WTC11 (cell line): ENCODE results near the gene TXNL4A. TPM values are rescaled to one million over a fixed set of nuclear protein-coding genes. Genes with fewer than 3 reads are reported as not detected.

Experiments used
- AFF4 ChIP-seq: sonication (generic); formaldehyde crosslinking; IDR thresholded peaks from 2 replicates; pipeline ENCODE4 v1.8.1; 2023; ENCODE audit warnings: mild to moderate bottlenecking, missing genetic modification reagents, borderline replicate concordance
- ARID4B ChIP-seq: sonication (generic); formaldehyde crosslinking; IDR thresholded peaks from 2 replicates; pipeline ENCODE4 v1.8.0; 2023; ENCODE audit warnings: missing genetic modification reagents, mild to moderate bottlenecking, borderline replicate concordance
- CREB1 ChIP-seq: sonication (generic); formaldehyde crosslinking; IDR thresholded peaks from 2 replicates; pipeline ENCODE4 v1.8.0; 2023; ENCODE audit warnings: mild to moderate bottlenecking, missing genetic modification reagents
- HMGXB4 ChIP-seq: sonication (generic); formaldehyde crosslinking; IDR thresholded peaks from 2 replicates; pipeline ENCODE4 v1.8.1; 2023; ENCODE audit warnings: mild to moderate bottlenecking, moderate library complexity, missing genetic modification reagents
- KAT7 ChIP-seq: sonication (generic); formaldehyde crosslinking; IDR thresholded peaks from 2 replicates; pipeline ENCODE4 v1.8.1; 2023; ENCODE audit warnings: missing genetic modification reagents, mild to moderate bottlenecking, borderline replicate concordance
- NFATC4 ChIP-seq: fragments of 250-450 bp; sonication (Bioruptor Pico); IDR thresholded peaks from 2 replicates; pipeline ENCODE4 v1.9.0; 2021; ENCODE audit warnings: mild to moderate bottlenecking
- ZNF232 ChIP-seq: sonication (generic); formaldehyde crosslinking; IDR thresholded peaks from 2 replicates; pipeline ENCODE4 v1.8.0; 2022; ENCODE audit warnings: mild to moderate bottlenecking, missing genetic modification reagents
- ZNF317 ChIP-seq: sonication (generic); formaldehyde crosslinking; IDR thresholded peaks from 2 replicates; pipeline ENCODE4 v1.8.1; 2023; ENCODE audit warnings: low read depth, mild to moderate bottlenecking, moderate library complexity, missing genetic modification reagents, borderline replicate concordance
- ZNF396 ChIP-seq: fragments of 250-450 bp; sonication (Bioruptor Pico); IDR thresholded peaks from 2 replicates; pipeline ENCODE4 v1.8.0; 2021; ENCODE audit warnings: mild to moderate bottlenecking, moderate library complexity, borderline replicate concordance
- total RNA-seq: library from RNA; stranded (reverse); gene quantifications from 3 replicates; pipeline ENCODE4 v1.2.3, GENCODE V29; 2021
- TF ChIP-seq, protein P1 (sequence below): fragments of 250-450 bp; sonication (Bioruptor Pico); IDR thresholded peaks from 2 replicates; pipeline ENCODE4 v1.9.0; 2021; ENCODE audit warnings: moderate library complexity, mild to moderate bottlenecking, inconsistent platforms, borderline replicate concordance
- TF ChIP-seq, protein P2 (sequence below): fragments of 250-450 bp; sonication (Bioruptor Pico); IDR thresholded peaks from 2 replicates; pipeline ENCODE4 v1.9.0; 2021; ENCODE audit warnings: mild to moderate bottlenecking, borderline replicate concordance

TXNL4A gene
- total RNA-seq, 1 experiment from 2014 or later = 157 TPM

DNA sequence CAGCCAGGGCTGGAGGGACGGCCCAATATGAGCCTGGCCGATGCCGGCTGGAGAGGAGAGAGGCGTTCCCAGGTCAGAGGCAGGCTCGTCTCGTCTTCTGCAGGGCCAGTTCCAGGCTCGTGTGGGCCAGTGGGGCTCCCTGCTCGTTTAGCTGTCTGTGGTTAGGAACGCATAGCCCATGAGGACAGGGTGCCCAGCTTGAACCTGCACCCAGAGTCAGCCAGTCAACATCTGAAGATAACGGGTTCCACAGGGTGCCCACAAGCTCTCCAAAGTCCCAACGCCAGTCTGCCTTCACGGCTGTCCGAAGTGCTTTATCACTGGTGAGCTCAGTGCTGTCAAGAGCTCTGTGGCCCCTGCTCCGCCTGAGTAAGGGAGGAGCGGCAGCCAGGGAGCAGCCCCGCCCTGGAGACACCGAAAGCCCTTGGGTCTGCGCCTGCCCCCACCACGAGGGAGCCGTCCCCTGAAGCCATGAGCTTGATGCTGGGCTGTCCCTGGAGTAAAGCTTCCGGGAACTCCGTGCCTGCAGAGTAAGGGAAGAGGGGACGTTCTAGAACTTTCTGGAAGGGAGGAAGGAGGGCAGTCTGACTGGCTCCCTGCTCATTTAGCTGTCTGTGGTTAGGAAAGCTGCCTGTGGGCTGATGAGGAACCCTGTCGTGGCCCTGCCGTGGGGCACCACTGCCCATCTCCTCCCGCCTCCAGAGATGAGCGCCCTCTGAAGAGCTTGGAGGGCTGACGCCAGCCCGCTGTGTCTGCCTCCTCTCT, 26.7 kb downstream of the TXNL4A start (continued):
- TF ChIP-seq HMGXB4 (CRISPR knock-in tag) = no peak
- TF ChIP-seq AFF4 (CRISPR knock-in tag) = no peak
- no peak for TF ChIP-seq ARID4B
- TF ChIP-seq CREB1 (CRISPR knock-in tag) = no peak
- no peak for TF ChIP-seq NFATC4 (CRISPR knock-in tag)
- TF ChIP-seq ZNF396 (CRISPR knock-in tag) = no peak
- TF ChIP-seq, protein P1, sequence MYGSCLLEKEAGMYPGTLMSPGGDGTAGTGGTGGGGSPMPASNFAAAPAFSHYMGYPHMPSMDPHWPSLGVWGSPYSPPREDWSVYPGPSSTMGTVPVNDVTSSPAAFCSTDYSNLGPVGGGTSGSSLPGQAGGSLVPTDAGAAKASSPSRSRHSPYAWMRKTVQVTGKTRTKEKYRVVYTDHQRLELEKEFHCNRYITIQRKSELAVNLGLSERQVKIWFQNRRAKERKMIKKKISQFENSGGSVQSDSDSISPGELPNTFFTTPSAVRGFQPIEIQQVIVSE (CRISPR knock-in tag) = no peak
- no peak for TF ChIP-seq KAT7 (CRISPR knock-in tag)
- TF ChIP-seq, protein P2, sequence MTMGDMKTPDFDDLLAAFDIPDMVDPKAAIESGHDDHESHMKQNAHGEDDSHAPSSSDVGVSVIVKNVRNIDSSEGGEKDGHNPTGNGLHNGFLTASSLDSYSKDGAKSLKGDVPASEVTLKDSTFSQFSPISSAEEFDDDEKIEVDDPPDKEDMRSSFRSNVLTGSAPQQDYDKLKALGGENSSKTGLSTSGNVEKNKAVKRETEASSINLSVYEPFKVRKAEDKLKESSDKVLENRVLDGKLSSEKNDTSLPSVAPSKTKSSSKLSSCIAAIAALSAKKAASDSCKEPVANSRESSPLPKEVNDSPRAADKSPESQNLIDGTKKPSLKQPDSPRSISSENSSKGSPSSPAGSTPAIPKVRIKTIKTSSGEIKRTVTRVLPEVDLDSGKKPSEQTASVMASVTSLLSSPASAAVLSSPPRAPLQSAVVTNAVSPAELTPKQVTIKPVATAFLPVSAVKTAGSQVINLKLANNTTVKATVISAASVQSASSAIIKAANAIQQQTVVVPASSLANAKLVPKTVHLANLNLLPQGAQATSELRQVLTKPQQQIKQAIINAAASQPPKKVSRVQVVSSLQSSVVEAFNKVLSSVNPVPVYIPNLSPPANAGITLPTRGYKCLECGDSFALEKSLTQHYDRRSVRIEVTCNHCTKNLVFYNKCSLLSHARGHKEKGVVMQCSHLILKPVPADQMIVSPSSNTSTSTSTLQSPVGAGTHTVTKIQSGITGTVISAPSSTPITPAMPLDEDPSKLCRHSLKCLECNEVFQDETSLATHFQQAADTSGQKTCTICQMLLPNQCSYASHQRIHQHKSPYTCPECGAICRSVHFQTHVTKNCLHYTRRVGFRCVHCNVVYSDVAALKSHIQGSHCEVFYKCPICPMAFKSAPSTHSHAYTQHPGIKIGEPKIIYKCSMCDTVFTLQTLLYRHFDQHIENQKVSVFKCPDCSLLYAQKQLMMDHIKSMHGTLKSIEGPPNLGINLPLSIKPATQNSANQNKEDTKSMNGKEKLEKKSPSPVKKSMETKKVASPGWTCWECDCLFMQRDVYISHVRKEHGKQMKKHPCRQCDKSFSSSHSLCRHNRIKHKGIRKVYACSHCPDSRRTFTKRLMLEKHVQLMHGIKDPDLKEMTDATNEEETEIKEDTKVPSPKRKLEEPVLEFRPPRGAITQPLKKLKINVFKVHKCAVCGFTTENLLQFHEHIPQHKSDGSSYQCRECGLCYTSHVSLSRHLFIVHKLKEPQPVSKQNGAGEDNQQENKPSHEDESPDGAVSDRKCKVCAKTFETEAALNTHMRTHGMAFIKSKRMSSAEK (CRISPR knock-in tag) = no peak
- TF ChIP-seq ZNF317 (CRISPR knock-in tag) = no peak
- no peak for TF ChIP-seq ZNF232 (CRISPR knock-in tag)
